ENCODE results near the gene E2F7. TPM values are rescaled to one million over a fixed set of nuclear protein-coding genes. Genes with fewer than 3 reads are reported as not detected.

Gene E2F7
- total and polyA plus RNA-seq, 2 of the 8 experiments (the other 6 are each of a cell fraction or from before 2014, with no cell fraction given): 8.8 to 18.5 TPM

DNA sequence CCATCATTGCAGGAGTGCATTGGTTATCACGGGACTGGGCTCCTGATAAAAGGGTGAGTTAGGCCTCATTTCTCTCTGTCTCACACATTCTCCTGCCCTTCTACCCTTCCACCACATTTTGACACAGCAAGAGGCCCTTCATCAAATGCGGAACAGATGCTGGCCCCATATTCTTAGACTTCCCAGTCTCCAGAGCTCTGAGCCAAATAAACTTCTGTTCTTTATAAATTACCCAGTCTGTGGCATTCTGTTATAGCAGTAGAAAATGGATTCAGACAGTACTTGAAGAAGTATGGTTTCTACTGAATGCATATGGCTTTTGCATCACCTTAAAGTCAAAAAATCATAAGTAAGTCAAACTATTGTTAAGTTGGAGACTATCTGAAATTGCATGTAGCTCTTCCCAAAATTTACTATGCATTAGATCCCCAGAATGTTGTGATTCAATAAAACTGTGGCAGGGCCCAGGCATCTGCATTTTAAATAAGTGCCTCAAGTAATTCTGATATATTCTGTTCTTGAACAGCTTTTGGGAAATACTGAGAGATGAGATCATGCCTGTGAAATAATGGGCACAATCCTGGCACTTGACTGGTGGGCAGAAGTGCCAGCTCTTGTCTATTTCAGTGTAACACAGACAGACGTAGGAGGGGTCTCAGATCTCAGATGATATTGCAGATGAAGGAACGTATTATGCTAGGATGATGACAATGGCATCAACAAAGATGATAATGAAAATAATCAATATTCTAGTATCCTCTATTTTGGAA lies 68.2 kb downstream of the E2F7 start (continued):
- TF ChIP-seq, protein P1, sequence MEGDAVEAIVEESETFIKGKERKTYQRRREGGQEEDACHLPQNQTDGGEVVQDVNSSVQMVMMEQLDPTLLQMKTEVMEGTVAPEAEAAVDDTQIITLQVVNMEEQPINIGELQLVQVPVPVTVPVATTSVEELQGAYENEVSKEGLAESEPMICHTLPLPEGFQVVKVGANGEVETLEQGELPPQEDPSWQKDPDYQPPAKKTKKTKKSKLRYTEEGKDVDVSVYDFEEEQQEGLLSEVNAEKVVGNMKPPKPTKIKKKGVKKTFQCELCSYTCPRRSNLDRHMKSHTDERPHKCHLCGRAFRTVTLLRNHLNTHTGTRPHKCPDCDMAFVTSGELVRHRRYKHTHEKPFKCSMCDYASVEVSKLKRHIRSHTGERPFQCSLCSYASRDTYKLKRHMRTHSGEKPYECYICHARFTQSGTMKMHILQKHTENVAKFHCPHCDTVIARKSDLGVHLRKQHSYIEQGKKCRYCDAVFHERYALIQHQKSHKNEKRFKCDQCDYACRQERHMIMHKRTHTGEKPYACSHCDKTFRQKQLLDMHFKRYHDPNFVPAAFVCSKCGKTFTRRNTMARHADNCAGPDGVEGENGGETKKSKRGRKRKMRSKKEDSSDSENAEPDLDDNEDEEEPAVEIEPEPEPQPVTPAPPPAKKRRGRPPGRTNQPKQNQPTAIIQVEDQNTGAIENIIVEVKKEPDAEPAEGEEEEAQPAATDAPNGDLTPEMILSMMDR (IDR thresholded peaks at IDR 0.05; ENCODE audit: control extremely low read depth in 1 of 3, insufficient read depth in 1 of 3, low read depth in 1 of 3, low read length in 3 of 3): no peak

All from H1 (cell line).